Measurements from ENCODE around the gene ZBTB20.

Gene ZBTB20

GRCh38 chr3:114597012-114597411, 550.1 kb downstream of the ZBTB20 start:
- DNase-seq (ENCODE audit: low spot score), result no peak
- H3K27ac ChIP-seq, result no peak overlapping the region
- CTCF ChIA-PET, result no interaction called here
- POLR2A ChIA-PET (ENCODE audit: low non-redundant PET), result no interaction called here
- TF ChIP-seq CTCF (conservative IDR thresholded peaks at IDR 0.05; ENCODE audit: low read depth), result no peak

GRCh38 chr3:114596147-114596546, 550.9 kb downstream of the ZBTB20 start:
- H3K27ac ChIP-seq, result no peak overlapping the region
- TF ChIP-seq CTCF (conservative IDR thresholded peaks at IDR 0.05; ENCODE audit: low read depth), result no peak
- DNase-seq (ENCODE audit: low spot score), result no peak
- POLR2A ChIA-PET (ENCODE audit: low non-redundant PET), result no interaction called here
- CTCF ChIA-PET, result interaction anchor here (0.7 kb wide), 1 partner anchor 306 kb away, joined by 3 read pairs; no protein-coding TSS in a partner anchor

- TF ChIP-seq CTCF (conservative IDR thresholded peaks at IDR 0.05; ENCODE audit: low read depth), result no peak
- no peak overlapping the region for H3K27ac ChIP-seq
- DNase-seq (ENCODE audit: low spot score), result no peak
- ChIA-PET CTCF (interaction anchor here (0.7 kb wide), 1 partner anchor 305 kb away, joined by 3 read pairs; no protein-coding TSS in a partner anchor), POLR2A (ENCODE audit: low non-redundant PET) (no interaction called here)
Measured at GRCh38 chr3:114595522-114596028, 551.5 kb downstream of the ZBTB20 start.

- no peak for DNase-seq (ENCODE audit: low spot score)
- ChIA-PET POLR2A (ENCODE audit: low non-redundant PET) (no interaction called here), CTCF (interaction anchor here (0.6 to 1.1 kb wide), 3 partner anchors 37 to 801 kb away, joined by 3 to 4 read pairs (median 3); no protein-coding TSS in a partner anchor)
- TF ChIP-seq CTCF (conservative IDR thresholded peaks at IDR 0.05; ENCODE audit: low read depth), result no peak
- H3K27ac ChIP-seq, result no peak overlapping the region
Measured at GRCh38 chr3:114590309-114591047, 556.6 kb downstream of the ZBTB20 start.

GRCh38 chr3:114587986-114588385, 559.1 kb downstream of the ZBTB20 start:
- ChIA-PET CTCF (no interaction called here), POLR2A (ENCODE audit: low non-redundant PET) (no interaction called here)
- no peak for DNase-seq (ENCODE audit: low spot score)
- no peak for TF ChIP-seq CTCF (conservative IDR thresholded peaks at IDR 0.05; ENCODE audit: low read depth)
- H3K27ac ChIP-seq, result no peak overlapping the region

GRCh38 chr3:114586119-114586518, 561.0 kb downstream of the ZBTB20 start:
- no peak for TF ChIP-seq CTCF (conservative IDR thresholded peaks at IDR 0.05; ENCODE audit: low read depth)
- DNase-seq (ENCODE audit: low spot score), result no peak
- POLR2A ChIA-PET (ENCODE audit: low non-redundant PET), result no interaction called here
- no peak overlapping the region for H3K27ac ChIP-seq
- CTCF ChIA-PET, result no interaction called here

All from RWPE1 (cell line).